Tibial nerve (tissue), 3 donors: ENCODE results near the gene ITK.

Experiments used
- CTCF ChIP-seq, 5 experiments: fragments of 200-600 bp in 3 of 5; fragments of 450-650 bp in 2 of 5; sonication (generic) in 3 of 5; IDR thresholded peaks; one replicate each; pipeline ENCODE4 v1.5.1; 2016 to 2019; ENCODE audit warnings: antibody characterized with exemption in 5 of 5, mild to moderate bottlenecking in 3 of 5, moderate library complexity in 2 of 5
- POLR2A ChIP-seq, 2 donors: fragments of 450-650 bp; IDR thresholded peaks; one replicate each; pipeline ENCODE4 v1.6.1; 2017; ENCODE audit warnings: antibody characterized with exemption in 2 of 2, mild to moderate bottlenecking in 2 of 2, moderate library complexity in 2 of 2

DNA sequence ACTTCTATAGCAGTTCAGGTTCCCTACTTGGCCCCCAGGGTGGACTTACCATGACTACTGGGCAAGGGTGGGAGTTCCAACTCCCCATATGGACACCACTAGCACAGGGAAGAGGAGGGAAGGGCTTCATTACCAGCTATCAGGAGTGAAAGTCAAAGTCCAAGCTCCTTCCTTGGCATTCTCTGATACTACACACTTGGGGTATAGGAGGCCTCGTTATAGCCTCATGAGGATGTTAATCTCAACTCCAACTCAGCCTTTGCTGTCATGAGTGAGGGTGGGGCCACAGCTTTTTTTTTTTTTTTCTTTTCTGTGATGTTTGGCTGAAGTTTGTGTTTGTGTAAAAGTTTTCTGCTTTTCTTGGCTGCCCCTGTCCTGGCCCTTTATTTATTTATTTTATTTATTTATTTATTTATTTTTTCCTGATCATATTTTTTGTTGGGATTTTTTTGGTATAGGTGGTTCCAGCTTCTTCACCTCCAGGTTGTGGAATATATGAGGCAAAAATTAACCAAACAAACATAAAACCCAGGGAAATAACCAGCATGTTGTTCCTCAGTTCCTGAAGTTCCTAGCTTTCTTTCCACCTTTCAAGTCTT, 23.2 kb upstream of the ITK start:
- no peak for TF ChIP-seq POLR2A (IDR thresholded peaks at IDR 0.05)
- no peak for TF ChIP-seq CTCF (IDR thresholded peaks at IDR 0.05)
